HAP-1 (cell line): ENCODE data around the gene ENTPD8.
"Not testable (repeated sequence)": the region's sequence is repeated elsewhere in the genome, so short reads cannot be mapped to it uniquely, and the experiment has no call there.

Experiments used
- DNase-seq, 2 experiments: peaks; one replicate each; pipeline ENCODE4 v3.0.0-alpha.2; 2016 to 2020; ENCODE audit warnings: low spot score in 2 of 2
- H3K27me3 ChIP-seq: fragments of 250-450 bp; sonication (Bioruptor Pico); 2 replicates; pipeline ENCODE4 v1.5.1; 2020; ENCODE audit warnings: low read depth, mild to moderate bottlenecking, moderate library complexity
- H3K36me3 ChIP-seq: fragments of 250-450 bp; sonication (Bioruptor Pico); replicated peaks from 2 replicates; pipeline ENCODE4 v1.5.1; 2020; ENCODE audit warnings: mild to moderate bottlenecking
- H3K4me1 ChIP-seq: fragments of 250-450 bp; sonication (Bioruptor Pico); 2 replicates; pipeline ENCODE4 v1.5.1; 2020; ENCODE audit warnings: mild to moderate bottlenecking
- H3K4me3 ChIP-seq: fragments of 250-450 bp; sonication (Bioruptor Pico); 2 replicates; pipeline ENCODE4 v1.5.1; 2020; ENCODE audit warnings: mild to moderate bottlenecking, moderate library complexity
- H3K9me3 ChIP-seq: fragments of 250-450 bp; sonication (Bioruptor Pico); 2 replicates; pipeline ENCODE4 v1.5.1; 2020; ENCODE audit warnings: mild to moderate bottlenecking, moderate library complexity
- in situ Hi-C: fragments of 300-500 bp; cut with MboI; formaldehyde crosslinking; loops from 3 replicates; pipeline ENCODE4 v1.14.3; 2020; ENCODE audit warnings: low sequenced_read_pairs, inconsistent platforms, mixed read lengths

The ENTPD8 gene

GRCh38 chr9:137393176-137394150 is 47.7 kb downstream of the ENTPD8 start:
- no peak for DNase-seq
- Histone ChIP-seq H3K9me3 (no peaks in the 10 kb centered on the region), H3K27me3 (no peaks in the 10 kb centered on the region), H3K4me3 (no peak overlapping the region), H3K36me3 (no peaks in the 10 kb centered on the region), H3K4me1 (no peaks in the 10 kb centered on the region)
- in situ Hi-C loops, result no loop called here

GRCh38 chr9:137392232-137393007 is 48.7 kb downstream of the ENTPD8 start:
- Histone ChIP-seq H3K4me3 (no peak overlapping the region), H3K36me3 (no peaks in the 10 kb centered on the region), H3K27me3 (no peaks in the 10 kb centered on the region), H3K9me3 (no peaks in the 10 kb centered on the region), H3K4me1 (no peaks in the 10 kb centered on the region)
- in situ Hi-C loops, result no loop called here
- DNase-seq, result no peak

GRCh38 chr9:137391411-137391754 is 49.8 kb downstream of the ENTPD8 start:
- no peaks in the 10 kb centered on the region for H3K4me1 ChIP-seq
- no peaks in the 10 kb centered on the region for H3K27me3 ChIP-seq
- in situ Hi-C loops, result no loop called here

GRCh38 chr9:137390553-137391410 is 50.4 kb downstream of the ENTPD8 start:
- H3K9me3 ChIP-seq, result no peaks in the 10 kb centered on the region

More at GRCh38 chr9:137391411-137391754, 49.8 kb downstream of the ENTPD8 start:
- no peaks in the 10 kb centered on the region for H3K9me3 ChIP-seq
- no peak overlapping the region for H3K4me3 ChIP-seq
- no peaks in the 10 kb centered on the region for H3K36me3 ChIP-seq
- no peak for DNase-seq

GRCh38 chr9:137389428-137389746 is 51.8 kb downstream of the ENTPD8 start:
- in situ Hi-C loops, result no loop called here
- DNase-seq, result no peak
- Histone ChIP-seq H3K27me3 (no peaks in the 10 kb centered on the region), H3K4me1 (no peaks in the 10 kb centered on the region), H3K36me3 (no peaks in the 10 kb centered on the region), H3K9me3 (no peaks in the 10 kb centered on the region), H3K4me3 (no peak overlapping the region)

More at GRCh38 chr9:137390553-137391410, 50.4 kb downstream of the ENTPD8 start:
- in situ Hi-C loops, result no loop called here
- Histone ChIP-seq H3K4me1 (no peaks in the 10 kb centered on the region), H3K27me3 (no peaks in the 10 kb centered on the region), H3K36me3 (no peaks in the 10 kb centered on the region), H3K4me3 (no peak overlapping the region)
- no peak for DNase-seq

GRCh38 chr9:137388589-137389427 is 52.3 kb downstream of the ENTPD8 start:
- in situ Hi-C loops, result no loop called here
- Histone ChIP-seq H3K36me3 (no peaks in the 10 kb centered on the region), H3K27me3 (no peaks in the 10 kb centered on the region), H3K9me3 (no peaks in the 10 kb centered on the region), H3K4me3 (no peak overlapping the region), H3K4me1 (no peaks in the 10 kb centered on the region)
- DNase-seq, result no peak

- no peak for DNase-seq
- no peaks in the 10 kb centered on the region for H3K36me3 ChIP-seq
- no peaks in the 10 kb centered on the region for H3K4me1 ChIP-seq
- in situ Hi-C loops, result no loop called here
- no peaks in the 10 kb centered on the region for H3K27me3 ChIP-seq
- H3K9me3 ChIP-seq, result no peaks in the 10 kb centered on the region
- no peak overlapping the region for H3K4me3 ChIP-seq
Measured at GRCh38 chr9:137387891-137388560, 53.1 kb downstream of the ENTPD8 start.

GRCh38 chr9:137387114-137387890 is 53.9 kb downstream of the ENTPD8 start:
- Histone ChIP-seq H3K36me3 (no peaks in the 10 kb centered on the region), H3K9me3 (no peaks in the 10 kb centered on the region), H3K27me3 (no peaks in the 10 kb centered on the region), H3K4me1 (no peaks in the 10 kb centered on the region), H3K4me3 (no peak overlapping the region)
- in situ Hi-C loops, result no loop called here
- no peak for DNase-seq

- H3K36me3 ChIP-seq, H3K27me3 ChIP-seq, in situ Hi-C loops, H3K4me3 ChIP-seq, H3K9me3 ChIP-seq, DNase-seq, H3K4me1 ChIP-seq: not testable (repeated sequence)
Measured at GRCh38 chr9:137386507-137387113, 54.5 kb downstream of the ENTPD8 start.

- Histone ChIP-seq H3K9me3 (no peaks in the 10 kb centered on the region), H3K36me3 (no peaks in the 10 kb centered on the region), H3K27me3 (no peaks in the 10 kb centered on the region), H3K4me3 (no peak overlapping the region), H3K4me1 (no peaks in the 10 kb centered on the region)
- in situ Hi-C loops, result no loop called here
- DNase-seq, result no peak
Measured at GRCh38 chr9:137385061-137385655, 56.0 kb downstream of the ENTPD8 start.
